Measurements from ENCODE around the gene C1D.
A peak's percentile ranks its signal among the peaks of the same experiment; 100 is the strongest.

C1D gene, protein sequence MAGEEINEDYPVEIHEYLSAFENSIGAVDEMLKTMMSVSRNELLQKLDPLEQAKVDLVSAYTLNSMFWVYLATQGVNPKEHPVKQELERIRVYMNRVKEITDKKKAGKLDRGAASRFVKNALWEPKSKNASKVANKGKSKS

DNA sequence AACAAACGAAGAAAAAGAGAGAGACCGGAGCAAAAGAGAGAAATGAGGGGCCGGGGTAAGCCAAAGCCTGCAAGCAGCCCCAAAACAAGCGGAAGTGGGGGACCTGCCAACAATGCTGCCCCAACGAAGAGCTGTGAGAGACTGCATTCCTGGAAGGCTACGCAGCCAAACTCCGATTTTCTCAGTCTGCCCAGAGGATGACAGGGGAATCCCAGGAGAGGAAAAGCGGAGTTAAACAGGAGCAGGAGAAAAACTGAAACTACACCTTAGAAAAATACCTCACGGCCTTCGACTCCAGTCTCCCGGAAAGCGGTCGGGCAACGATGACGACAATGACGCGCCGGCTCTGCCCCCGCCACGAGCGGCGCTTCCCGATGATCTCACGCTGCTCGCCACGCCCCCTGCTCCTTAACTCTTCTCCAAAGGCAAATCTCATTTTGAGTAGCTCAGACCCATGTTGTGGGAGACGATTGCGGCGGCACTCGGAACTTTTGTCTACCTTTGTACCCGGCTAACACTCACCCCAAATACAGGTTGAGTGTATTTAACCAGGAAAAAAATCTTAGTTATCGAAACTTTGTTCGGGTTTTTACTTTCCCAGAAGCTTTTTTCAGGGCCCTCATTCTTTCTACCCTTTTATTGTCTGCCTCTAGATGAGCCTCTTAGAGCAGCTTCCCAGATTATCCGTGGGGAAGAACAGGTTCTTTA is at the start of gene C1D:
C1D (minus strand) TSS at position 325 of the 708 bp plus-strand sequence. CDS start 15,694 bp downstream, outside the sequence.
- peak within 1 kb of the TSS; percentile 94 for H3K4me3 ChIP-seq (replicated peaks; ENCODE audit: low read depth, low read length)
- TF ChIP-seq, protein P1, sequence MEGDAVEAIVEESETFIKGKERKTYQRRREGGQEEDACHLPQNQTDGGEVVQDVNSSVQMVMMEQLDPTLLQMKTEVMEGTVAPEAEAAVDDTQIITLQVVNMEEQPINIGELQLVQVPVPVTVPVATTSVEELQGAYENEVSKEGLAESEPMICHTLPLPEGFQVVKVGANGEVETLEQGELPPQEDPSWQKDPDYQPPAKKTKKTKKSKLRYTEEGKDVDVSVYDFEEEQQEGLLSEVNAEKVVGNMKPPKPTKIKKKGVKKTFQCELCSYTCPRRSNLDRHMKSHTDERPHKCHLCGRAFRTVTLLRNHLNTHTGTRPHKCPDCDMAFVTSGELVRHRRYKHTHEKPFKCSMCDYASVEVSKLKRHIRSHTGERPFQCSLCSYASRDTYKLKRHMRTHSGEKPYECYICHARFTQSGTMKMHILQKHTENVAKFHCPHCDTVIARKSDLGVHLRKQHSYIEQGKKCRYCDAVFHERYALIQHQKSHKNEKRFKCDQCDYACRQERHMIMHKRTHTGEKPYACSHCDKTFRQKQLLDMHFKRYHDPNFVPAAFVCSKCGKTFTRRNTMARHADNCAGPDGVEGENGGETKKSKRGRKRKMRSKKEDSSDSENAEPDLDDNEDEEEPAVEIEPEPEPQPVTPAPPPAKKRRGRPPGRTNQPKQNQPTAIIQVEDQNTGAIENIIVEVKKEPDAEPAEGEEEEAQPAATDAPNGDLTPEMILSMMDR (IDR thresholded peaks at IDR 0.05; ENCODE audit: low read length, missing control alignments): no peak
- DNase-seq (ENCODE audit: low read depth): peak; percentile 93

DNA sequence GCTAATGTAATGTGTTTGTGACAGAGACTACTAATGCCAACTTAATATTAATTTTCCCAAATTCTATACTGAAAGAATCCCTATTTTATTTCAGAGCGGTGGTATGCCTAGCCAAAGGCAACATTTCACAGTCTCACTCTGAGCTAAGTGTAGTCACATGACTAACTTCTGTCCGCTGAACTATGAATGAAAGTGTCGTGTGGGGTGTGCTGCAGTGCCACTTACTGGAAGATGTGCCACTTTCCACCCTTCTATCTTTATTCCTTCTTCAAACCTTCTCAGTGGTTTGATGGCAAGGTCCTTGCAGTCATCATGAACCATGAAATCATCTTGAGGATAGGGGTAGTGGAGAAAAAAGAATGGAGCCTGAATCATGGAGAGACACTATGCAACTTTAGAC is 47.3 kb upstream of the C1D start:
- H3K4me3 ChIP-seq (replicated peaks; ENCODE audit: low read depth, low read length): no peak overlapping the region
- DNase-seq (ENCODE audit: low read depth): no peak

DNA sequence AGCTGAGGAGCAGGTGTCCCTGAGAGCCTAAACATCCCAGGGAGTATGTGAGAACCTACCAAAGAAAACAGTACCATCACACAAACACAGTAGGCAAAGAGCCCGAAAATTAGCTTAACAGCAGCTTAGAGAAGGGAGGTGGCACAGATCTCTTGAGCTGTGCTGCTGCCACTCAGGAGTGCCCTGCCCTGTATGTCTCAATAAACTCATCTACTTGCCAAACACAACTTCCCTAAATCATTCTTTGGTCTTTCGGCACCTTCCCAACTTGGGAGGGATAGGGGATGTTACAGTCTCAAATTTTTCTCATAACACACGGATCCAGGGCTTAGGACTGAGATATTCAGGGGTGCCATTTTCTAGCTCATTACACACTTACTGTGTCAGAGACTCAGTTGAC is 45.3 kb upstream of the C1D start:
- H3K4me3 ChIP-seq (replicated peaks; ENCODE audit: low read depth, low read length): no peak overlapping the region
- no peak for DNase-seq (ENCODE audit: low read depth)
- TF ChIP-seq, protein P1 (IDR thresholded peaks at IDR 0.05; ENCODE audit: low read length, missing control alignments): no peak

More for the DNA sequence above, 47.3 kb upstream of the C1D start:
- TF ChIP-seq, protein P1 (IDR thresholded peaks at IDR 0.05; ENCODE audit: low read length, missing control alignments): no peak

DNA sequence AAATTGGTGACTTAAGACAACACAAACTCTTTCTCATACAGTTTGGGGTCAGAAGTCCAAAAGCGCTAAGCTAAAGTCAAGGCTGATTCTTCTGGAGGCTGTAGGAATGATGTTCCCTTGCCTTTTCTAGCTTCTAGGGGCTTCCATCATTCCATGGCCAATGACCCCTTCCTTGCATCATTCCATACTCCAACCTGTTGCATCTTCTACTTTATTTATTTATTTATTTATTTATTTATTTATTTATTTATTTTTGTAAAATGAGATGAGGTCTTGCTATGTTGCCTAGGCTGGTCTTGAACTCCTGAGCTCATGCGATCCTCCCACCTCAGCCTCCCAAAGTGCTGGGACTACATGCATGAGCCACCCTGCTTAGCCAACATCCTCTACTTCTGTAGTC is 44.7 kb upstream of the C1D start:
- H3K4me3 ChIP-seq (replicated peaks; ENCODE audit: low read depth, low read length): no peak overlapping the region
- TF ChIP-seq, protein P1 (IDR thresholded peaks at IDR 0.05; ENCODE audit: low read length, missing control alignments): no peak
- no peak for DNase-seq (ENCODE audit: low read depth)

DNA sequence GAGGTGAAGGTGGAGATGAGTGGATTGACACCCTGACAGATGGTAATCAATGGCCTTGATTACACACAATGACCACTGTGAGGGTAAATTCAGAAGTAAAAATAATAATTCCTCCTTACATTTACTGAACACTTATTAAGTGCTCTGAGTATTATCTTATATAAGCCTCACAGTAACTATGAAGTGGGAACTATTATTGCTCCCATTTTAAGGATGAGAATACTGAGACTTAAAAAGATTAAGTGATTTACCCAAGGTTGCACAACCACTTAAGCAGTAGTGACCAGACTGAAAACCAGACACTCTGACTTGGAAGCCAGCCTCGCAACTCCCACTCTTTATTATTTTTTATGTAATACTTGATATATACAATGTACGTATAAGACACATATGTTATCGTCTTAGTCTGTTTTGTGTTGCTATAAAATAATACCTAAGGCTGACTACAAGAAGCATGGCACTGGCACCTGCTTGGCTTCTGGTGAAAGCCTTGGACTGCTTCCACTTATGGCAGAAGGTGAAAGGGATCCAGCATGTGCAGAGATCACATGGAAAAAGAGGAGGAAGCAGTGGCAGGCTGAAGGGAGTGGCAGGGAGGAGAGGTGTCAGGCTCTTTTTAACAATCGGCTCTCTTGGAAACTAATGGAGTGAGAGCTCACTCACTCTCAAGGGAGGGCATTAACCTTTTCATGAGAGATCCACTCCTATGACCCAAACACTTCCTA is 41.5 kb upstream of the C1D start:
- H3K4me3 ChIP-seq (replicated peaks; ENCODE audit: low read depth, low read length): no peak overlapping the region
- TF ChIP-seq, protein P1 (IDR thresholded peaks at IDR 0.05; ENCODE audit: low read length, missing control alignments): no peak
- no peak for DNase-seq (ENCODE audit: low read depth)

DNA sequence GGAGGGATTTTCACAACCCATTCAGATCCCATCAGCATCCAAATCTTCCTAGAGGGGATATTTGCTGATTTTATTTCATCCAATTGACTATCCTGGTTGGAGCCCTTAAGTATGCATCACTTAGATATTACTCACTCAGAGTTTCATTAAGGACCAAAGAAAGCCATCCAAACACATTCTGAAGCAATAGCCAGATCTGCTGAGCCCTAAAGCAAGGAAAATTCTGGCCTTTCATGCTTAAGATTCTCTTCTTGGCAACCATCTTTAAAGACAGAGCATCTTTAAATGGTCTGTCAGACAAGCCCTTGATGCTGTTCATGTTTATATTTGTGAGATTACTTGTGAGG is 40.9 kb upstream of the C1D start:
- no peak overlapping the region for H3K4me3 ChIP-seq (replicated peaks; ENCODE audit: low read depth, low read length)
- TF ChIP-seq, protein P1 (IDR thresholded peaks at IDR 0.05; ENCODE audit: low read length, missing control alignments): no peak
- DNase-seq (ENCODE audit: low read depth): no peak

Measured in fibroblast of pulmonary artery (primary cell).